ENCODE measurements around the gene USP32. TPM values are rescaled to one million over a fixed set of nuclear protein-coding genes. Genes with fewer than 3 reads are reported as not detected.

The USP32 gene
- total and polyA plus RNA-seq, 4 donors: 46.6 to 103 (median 52.1) TPM

DNA sequence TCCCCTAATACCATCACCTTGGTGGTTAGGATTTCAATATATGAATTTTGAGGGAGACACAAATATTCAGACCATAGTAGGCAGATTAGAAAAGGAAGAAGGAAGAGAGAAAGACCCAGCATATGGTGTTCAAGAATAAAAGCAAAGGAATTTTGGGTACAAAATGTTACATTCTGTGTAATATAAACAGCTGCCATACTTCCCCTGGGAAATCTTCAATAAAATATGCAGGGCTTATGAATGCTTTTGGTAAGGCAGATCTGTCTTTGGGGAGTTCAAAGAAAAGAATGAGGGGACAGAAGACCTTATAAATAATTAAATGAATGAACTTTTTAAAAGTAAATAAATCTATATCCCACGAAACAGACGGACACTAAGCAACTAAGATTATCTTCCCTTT lies 91.9 kb downstream of the USP32 start:
- no peak overlapping the region for H3K27ac ChIP-seq (ENCODE audit: low read depth, low read length)
- no peak overlapping the region for H3K4me3 ChIP-seq (ENCODE audit: low read depth, low read length)
- WGBS (ENCODE audit: insufficient coverage): no CpG with 5 or more reads among the region's 2 CpGs
- DNase-seq (ENCODE audit: low read depth in 4 of 6, low spot score in 6 of 6): no peak
- H3K9me3 ChIP-seq (ENCODE audit: control insufficient read depth, insufficient read depth, low read length): no peaks in the 10 kb centered on the region
- H3K4me1 ChIP-seq (ENCODE audit: control insufficient read depth, insufficient read depth, low read length): no peaks in the 10 kb centered on the region
- no peaks in the 10 kb centered on the region for H3K36me3 ChIP-seq (ENCODE audit: control insufficient read depth, insufficient read depth, low read length)
- H3K27me3 ChIP-seq (ENCODE audit: control insufficient read depth, insufficient read depth, low read length): no peaks in the 10 kb centered on the region

DNA sequence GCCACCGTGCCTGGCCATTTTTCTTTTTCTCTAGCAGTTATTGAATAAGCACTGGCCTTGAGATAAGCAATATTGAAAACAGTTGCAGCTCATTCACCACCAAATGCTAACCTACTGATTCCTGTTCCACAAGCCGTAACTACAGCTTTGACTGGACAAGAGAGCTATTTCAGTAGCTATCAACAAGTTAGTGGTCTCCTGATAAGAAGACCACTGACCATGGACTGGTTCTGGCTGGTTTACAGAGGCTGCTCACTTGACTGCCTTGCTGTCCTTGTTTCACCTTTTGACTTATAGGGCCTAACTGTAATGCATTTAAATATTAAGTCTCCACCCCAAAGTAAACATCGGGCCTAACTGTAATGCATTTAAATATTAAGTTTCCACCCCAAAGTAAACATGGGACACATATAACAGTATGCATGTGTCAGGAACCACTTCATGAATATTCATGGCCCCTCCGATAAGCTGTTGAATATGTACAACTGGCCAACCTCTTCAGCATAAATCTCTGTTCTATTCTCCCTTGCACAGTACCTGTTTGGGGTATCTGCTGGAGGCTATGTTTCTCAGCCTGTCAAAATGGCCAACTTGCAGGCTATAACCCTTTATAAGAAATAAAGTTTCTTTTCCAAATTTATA lies 94.1 kb downstream of the USP32 start:
- Histone ChIP-seq H3K27me3 (ENCODE audit: control insufficient read depth, insufficient read depth, low read length) (no peaks in the 10 kb centered on the region), H3K27ac (ENCODE audit: low read depth, low read length) (no peak overlapping the region), H3K4me1 (ENCODE audit: control insufficient read depth, insufficient read depth, low read length) (no peaks in the 10 kb centered on the region), H3K9me3 (ENCODE audit: control insufficient read depth, insufficient read depth, low read length) (no peaks in the 10 kb centered on the region), H3K4me3 (ENCODE audit: low read depth, low read length) (no peak overlapping the region), H3K36me3 (ENCODE audit: control insufficient read depth, insufficient read depth, low read length) (no peaks in the 10 kb centered on the region)
- no peak for DNase-seq (ENCODE audit: low read depth in 4 of 6, low spot score in 6 of 6)
- WGBS (ENCODE audit: insufficient coverage): 90% methylated on average over 2 of the region's 4 CpGs

DNA sequence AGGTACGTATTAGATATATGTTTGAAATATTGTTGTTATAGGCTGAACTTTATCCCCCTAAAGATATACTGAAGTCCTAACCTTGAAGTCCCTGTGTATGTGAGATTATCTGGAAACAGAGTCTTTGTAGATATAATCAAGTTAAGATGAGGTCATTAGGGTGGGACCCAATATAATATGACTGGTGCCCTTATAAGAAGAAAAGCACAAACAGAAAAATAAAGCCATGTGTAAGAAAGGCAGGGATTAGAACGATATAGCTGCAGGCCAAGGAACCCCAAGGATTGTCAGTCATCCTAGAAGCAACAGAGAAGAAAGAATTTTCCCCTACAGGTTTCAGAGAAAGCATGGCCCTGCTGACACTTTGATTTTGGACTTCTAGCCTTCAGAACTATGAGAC lies 95.8 kb downstream of the USP32 start:
- no peak overlapping the region for H3K4me3 ChIP-seq (ENCODE audit: low read depth, low read length)
- 100% methylated on average over 1 of the region's 2 CpGs for WGBS (ENCODE audit: insufficient coverage)
- no peak overlapping the region for H3K27ac ChIP-seq (ENCODE audit: low read depth, low read length)
- no peaks in the 10 kb centered on the region for H3K27me3 ChIP-seq (ENCODE audit: control insufficient read depth, insufficient read depth, low read length)
- no peaks in the 10 kb centered on the region for H3K36me3 ChIP-seq (ENCODE audit: control insufficient read depth, insufficient read depth, low read length)
- H3K9me3 ChIP-seq (ENCODE audit: control insufficient read depth, insufficient read depth, low read length): no peaks in the 10 kb centered on the region
- H3K4me1 ChIP-seq (ENCODE audit: control insufficient read depth, insufficient read depth, low read length): no peaks in the 10 kb centered on the region
- DNase-seq (ENCODE audit: low read depth in 4 of 6, low spot score in 6 of 6): no peak

DNA sequence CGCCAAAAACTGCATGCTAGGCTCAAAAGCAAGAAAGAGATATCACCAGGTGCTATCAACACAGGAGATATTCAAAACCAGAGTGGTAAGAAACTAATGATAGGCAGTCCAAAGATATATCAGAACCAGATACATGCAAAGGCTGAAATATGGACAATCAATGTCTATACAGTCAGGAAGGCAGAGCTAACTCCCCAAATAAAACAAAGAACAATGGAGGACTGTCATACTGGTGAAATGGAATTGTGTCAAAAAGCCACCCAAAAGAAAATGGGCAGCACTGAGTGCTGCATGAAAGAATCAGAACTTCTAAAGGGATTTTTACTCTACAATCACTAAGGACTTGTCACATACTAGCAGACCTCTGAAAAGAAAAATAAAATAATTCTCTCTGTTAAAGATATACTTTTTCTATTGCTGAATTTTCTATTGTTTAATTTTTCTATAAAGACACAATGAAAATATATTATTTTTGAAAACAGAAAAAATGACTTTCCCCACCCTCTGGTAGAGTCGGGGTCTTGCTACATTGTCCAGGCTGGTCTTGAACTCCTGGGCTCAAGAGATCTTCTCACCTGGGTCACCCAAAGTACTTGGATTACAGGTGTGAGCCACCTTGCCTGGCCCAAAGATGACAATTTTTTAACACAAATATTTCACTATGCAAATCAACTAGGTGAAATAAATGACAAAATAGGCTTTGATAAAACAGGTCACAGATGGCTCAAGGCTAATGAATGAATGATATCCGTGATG lies 98.2 kb downstream of the USP32 start:
- no peaks in the 10 kb centered on the region for H3K4me1 ChIP-seq (ENCODE audit: control insufficient read depth, insufficient read depth, low read length)
- H3K4me3 ChIP-seq (ENCODE audit: low read depth, low read length): no peak overlapping the region
- 100% methylated on average over 1 of the region's 3 CpGs for WGBS (ENCODE audit: insufficient coverage)
- no peaks in the 10 kb centered on the region for H3K36me3 ChIP-seq (ENCODE audit: control insufficient read depth, insufficient read depth, low read length)
- no peak overlapping the region for H3K27ac ChIP-seq (ENCODE audit: low read depth, low read length)
- H3K9me3 ChIP-seq (ENCODE audit: control insufficient read depth, insufficient read depth, low read length): no peaks in the 10 kb centered on the region
- H3K27me3 ChIP-seq (ENCODE audit: control insufficient read depth, insufficient read depth, low read length): no peaks in the 10 kb centered on the region
- no peak for DNase-seq (ENCODE audit: low read depth in 4 of 6, low spot score in 6 of 6)

DNA sequence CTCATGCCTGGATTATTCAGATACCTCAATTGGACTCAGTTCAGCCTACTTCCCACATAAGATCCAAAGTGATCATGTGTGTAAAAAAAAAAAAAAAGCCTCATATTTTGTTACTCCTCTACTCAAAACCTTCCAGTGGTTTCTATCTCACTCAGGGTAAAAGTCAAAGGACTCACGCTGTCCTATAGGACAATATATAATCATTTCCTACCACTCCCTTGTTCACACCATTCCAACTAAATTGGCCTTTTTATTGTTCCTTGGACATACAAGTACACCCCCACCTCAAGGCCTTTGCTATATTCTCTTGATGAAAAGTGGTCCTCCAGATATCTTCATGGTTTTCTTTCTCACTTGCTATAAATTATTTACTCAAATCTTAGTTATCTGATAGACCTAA lies 99.2 kb downstream of the USP32 start:
- Histone ChIP-seq H3K4me1 (ENCODE audit: control insufficient read depth, insufficient read depth, low read length) (no peaks in the 10 kb centered on the region), H3K4me3 (ENCODE audit: low read depth, low read length) (no peak overlapping the region), H3K27me3 (ENCODE audit: control insufficient read depth, insufficient read depth, low read length) (no peaks in the 10 kb centered on the region), H3K27ac (ENCODE audit: low read depth, low read length) (no peak overlapping the region), H3K36me3 (ENCODE audit: control insufficient read depth, insufficient read depth, low read length) (no peaks in the 10 kb centered on the region), H3K9me3 (ENCODE audit: control insufficient read depth, insufficient read depth, low read length) (no peaks in the 10 kb centered on the region)
- 100% methylated on average over 1 of the region's 1 CpG for WGBS (ENCODE audit: insufficient coverage)
- DNase-seq (ENCODE audit: low read depth in 4 of 6, low spot score in 6 of 6): no peak

DNA sequence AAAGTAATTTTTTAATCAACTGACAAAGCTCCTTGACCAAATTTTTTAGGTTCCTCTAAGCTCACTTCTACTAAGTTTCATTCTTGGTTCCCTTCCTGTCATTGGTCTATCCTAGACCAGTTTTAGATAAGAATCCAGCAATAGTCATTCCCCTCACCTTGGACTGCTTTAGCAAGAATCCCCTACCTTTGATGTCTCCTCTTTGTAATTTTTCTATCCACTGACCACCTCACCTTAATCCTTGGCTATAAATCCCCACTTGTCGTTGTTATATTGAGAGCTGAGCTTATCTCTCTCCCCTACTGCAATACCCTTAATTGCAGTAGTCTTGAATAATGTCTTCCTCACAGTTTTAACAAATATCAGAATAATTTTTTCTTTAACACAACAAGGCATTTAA lies 107.2 kb downstream of the USP32 start:
- Histone ChIP-seq H3K27me3 (ENCODE audit: control insufficient read depth, insufficient read depth, low read length) (no peaks in the 10 kb centered on the region), H3K4me3 (ENCODE audit: low read depth, low read length) (no peak overlapping the region), H3K36me3 (ENCODE audit: control insufficient read depth, insufficient read depth, low read length) (peaks cover 2% of the 10 kb centered on the region), H3K9me3 (ENCODE audit: control insufficient read depth, insufficient read depth, low read length) (no peaks in the 10 kb centered on the region), H3K4me1 (ENCODE audit: control insufficient read depth, insufficient read depth, low read length) (no peaks in the 10 kb centered on the region), H3K27ac (ENCODE audit: low read depth, low read length) (no peak overlapping the region)
- no peak for DNase-seq (ENCODE audit: low read depth in 4 of 6, low spot score in 6 of 6)
- WGBS (ENCODE audit: insufficient coverage): no CpG with 5 or more reads among the region's 1 CpG

DNA sequence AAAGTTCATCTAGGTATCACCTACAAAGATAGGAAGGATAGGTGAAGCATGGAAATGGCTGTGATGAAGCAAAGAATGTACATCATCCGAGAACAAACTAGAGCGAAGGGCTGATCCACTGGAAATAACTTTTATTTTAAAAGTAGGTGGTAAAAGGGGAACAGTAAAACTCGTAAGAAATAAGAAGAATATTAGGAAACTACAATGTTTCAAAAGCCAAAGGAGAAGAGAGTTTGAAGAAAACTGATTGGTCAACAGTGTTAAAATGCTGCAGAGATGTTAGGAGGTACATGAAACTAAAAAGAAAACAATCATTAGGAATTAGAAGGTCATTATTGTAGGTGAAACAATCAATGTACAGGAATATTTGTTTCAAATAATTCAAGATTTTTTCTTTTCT lies 108.1 kb downstream of the USP32 start:
- no peak overlapping the region for H3K4me3 ChIP-seq (ENCODE audit: low read depth, low read length)
- H3K4me1 ChIP-seq (ENCODE audit: control insufficient read depth, insufficient read depth, low read length): no peaks in the 10 kb centered on the region
- WGBS (ENCODE audit: insufficient coverage): 100% methylated on average over 2 of the region's 3 CpGs
- peaks cover 4% of the 10 kb centered on the region for H3K36me3 ChIP-seq (ENCODE audit: control insufficient read depth, insufficient read depth, low read length)
- no peak for DNase-seq (ENCODE audit: low read depth in 4 of 6, low spot score in 6 of 6)
- H3K27ac ChIP-seq (ENCODE audit: low read depth, low read length): no peak overlapping the region
- H3K9me3 ChIP-seq (ENCODE audit: control insufficient read depth, insufficient read depth, low read length): no peaks in the 10 kb centered on the region
- no peaks in the 10 kb centered on the region for H3K27me3 ChIP-seq (ENCODE audit: control insufficient read depth, insufficient read depth, low read length)

DNA sequence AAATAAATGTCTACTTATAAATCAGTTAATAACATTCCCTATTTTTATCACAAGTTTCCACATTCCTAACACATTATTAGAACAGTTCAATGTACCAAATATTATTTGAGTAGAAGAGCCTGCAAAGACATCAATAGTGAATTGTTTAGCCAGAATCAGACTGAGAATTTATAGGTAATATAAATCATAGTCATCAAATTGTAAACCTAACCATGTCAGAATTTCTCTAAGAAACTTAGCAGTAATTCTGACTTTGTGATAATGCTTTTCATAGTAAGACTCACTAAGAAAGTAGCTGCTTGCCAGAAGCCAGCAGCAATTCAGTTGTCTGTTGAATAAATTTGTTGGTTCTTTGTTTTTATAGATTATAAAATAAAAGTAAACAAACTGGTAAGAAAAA lies 111.3 kb downstream of the USP32 start:
- Histone ChIP-seq H3K27me3 (ENCODE audit: control insufficient read depth, insufficient read depth, low read length) (no peaks in the 10 kb centered on the region), H3K27ac (ENCODE audit: low read depth, low read length) (no peak overlapping the region), H3K4me1 (ENCODE audit: control insufficient read depth, insufficient read depth, low read length) (no peaks in the 10 kb centered on the region)

DNA sequence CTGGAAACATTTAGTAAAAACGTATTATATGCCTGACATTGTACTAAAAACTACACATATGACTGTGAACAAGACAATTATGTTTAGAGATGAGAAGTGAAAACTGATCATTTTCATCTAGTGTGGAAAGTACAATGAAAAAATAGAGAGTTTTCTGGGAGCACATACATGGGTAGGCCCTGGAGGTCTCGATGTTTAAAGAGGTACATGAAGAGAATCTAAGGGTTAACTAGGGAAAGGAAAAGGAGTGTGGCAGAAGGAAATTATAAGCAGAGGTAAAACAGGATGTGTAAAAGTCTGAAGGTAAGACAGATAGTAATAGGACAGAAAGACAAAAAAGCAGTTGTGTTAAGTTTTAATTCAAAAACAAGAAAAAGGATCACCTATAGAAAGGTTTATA lies 113.7 kb downstream of the USP32 start:
- 92% methylated on average over 1 of the region's 2 CpGs for WGBS (ENCODE audit: insufficient coverage)
- no peaks in the 10 kb centered on the region for H3K4me1 ChIP-seq (ENCODE audit: control insufficient read depth, insufficient read depth, low read length)
- H3K27ac ChIP-seq (ENCODE audit: low read depth, low read length): no peak overlapping the region
- H3K9me3 ChIP-seq (ENCODE audit: control insufficient read depth, insufficient read depth, low read length): no peaks in the 10 kb centered on the region
- H3K36me3 ChIP-seq (ENCODE audit: control insufficient read depth, insufficient read depth, low read length): peaks cover 2% of the 10 kb centered on the region
- H3K27me3 ChIP-seq (ENCODE audit: control insufficient read depth, insufficient read depth, low read length): no peaks in the 10 kb centered on the region
- DNase-seq (ENCODE audit: low read depth in 4 of 6, low spot score in 6 of 6): no peak
- no peak overlapping the region for H3K4me3 ChIP-seq (ENCODE audit: low read depth, low read length)

More for the DNA sequence above, 111.3 kb downstream of the USP32 start:
- H3K4me3 ChIP-seq (ENCODE audit: low read depth, low read length): no peak overlapping the region
- DNase-seq (ENCODE audit: low read depth in 4 of 6, low spot score in 6 of 6): no peak
- no peaks in the 10 kb centered on the region for H3K9me3 ChIP-seq (ENCODE audit: control insufficient read depth, insufficient read depth, low read length)
- peaks cover 2% of the 10 kb centered on the region for H3K36me3 ChIP-seq (ENCODE audit: control insufficient read depth, insufficient read depth, low read length)

DNA sequence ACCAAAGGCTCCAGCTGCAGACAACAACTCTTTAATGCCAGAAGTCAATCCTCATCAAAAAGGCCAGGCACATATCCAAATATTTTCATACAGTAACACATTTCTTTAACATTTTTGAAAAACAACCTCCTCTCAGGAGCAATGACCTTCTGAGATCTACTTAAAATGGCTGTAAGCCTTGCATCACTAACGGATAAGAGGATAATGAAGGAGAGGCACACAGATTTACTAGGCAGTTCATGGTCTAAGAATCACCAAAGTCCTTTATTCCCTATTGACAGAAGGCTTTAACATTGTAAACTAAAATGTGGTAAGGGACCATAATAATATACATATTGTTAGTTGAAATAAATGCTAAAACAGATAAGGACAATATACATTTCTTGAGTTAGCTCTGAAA lies 114.7 kb downstream of the USP32 start:
- Histone ChIP-seq H3K9me3 (ENCODE audit: control insufficient read depth, insufficient read depth, low read length) (no peaks in the 10 kb centered on the region), H3K36me3 (ENCODE audit: control insufficient read depth, insufficient read depth, low read length) (peaks cover 2% of the 10 kb centered on the region), H3K27ac (ENCODE audit: low read depth, low read length) (no peak overlapping the region), H3K4me1 (ENCODE audit: control insufficient read depth, insufficient read depth, low read length) (no peaks in the 10 kb centered on the region), H3K27me3 (ENCODE audit: control insufficient read depth, insufficient read depth, low read length) (no peaks in the 10 kb centered on the region), H3K4me3 (ENCODE audit: low read depth, low read length) (no peak overlapping the region)
- WGBS (ENCODE audit: insufficient coverage): no CpG with 5 or more reads among the region's 1 CpG
- no peak for DNase-seq (ENCODE audit: low read depth in 4 of 6, low spot score in 6 of 6)
